Hypothalamus (tissue), 51 donors: Measurements from ENCODE around the gene CEP295NL.
"Not testable (repeated sequence)": the region's sequence is repeated elsewhere in the genome, so short reads cannot be mapped to it uniquely, and the experiment has no call there.

Experiments
- DNase-seq, 51 donors: peaks; one replicate each; lab custom pipeline; 2025; lab: John Stamatoyannopoulos, UW

The CEP295NL gene

DNA sequence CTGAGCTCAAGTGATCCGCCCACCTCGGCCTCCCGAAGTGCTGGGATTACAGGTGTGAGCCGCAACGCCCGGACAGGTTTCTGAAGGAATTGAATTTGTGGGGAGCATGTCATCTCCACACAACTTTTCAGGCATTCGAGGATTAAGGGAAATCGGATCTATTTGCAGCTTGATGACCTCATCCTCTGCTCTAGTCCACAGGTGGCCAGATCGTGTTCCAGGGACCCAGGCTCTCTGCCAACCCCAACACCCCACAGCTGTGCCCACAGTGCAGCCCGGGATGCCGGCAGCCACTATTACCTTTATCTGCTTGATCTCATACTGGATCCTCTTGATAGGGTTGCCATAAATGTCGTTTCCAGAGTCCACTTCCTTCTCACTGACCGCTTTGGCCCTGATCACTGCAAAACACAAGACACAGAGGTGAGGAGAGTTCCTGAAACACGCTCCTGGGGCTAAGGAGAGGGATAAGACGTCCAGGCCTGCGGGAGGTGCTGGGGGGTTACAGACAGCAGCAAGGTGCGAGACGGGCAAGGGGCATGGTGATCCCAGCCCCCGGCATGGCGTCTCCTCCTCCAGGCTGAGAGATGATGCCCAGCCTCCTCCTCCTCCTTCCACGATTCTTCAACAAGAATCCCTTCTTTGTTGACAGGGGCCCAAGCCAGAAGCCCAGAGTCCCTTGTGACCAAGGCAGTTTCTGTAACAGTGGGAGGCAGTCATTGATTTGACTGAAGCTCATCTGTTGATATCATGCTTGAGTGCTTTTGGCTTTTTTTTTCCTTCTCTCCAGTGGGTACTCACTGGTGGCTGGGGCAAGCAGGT, 29.3 kb downstream of the CEP295NL start:
- DNase-seq: peak in 29 of 51 donors; percentile 27 to 76 (median 58)

DNA sequence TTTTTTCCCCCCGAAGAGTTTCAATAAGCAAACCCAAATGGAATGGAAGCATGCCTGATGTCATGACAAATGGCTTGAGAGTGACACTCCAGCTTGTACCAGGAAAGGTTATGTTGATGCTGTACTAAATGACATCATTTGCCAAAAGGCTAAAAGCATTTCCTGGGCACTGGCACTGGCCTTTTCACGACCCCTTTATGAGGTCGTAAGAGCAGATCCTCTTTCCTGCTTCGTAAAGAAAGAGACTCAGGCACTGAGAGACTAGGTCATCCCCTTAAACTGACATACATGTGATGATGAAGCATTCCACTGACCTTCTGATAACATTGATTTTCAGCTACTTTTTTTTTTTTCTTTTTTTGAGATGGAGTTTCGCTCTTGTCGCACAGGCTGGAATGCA, 30.5 kb downstream of the CEP295NL start:
- no peak for DNase-seq

- DNase-seq: peak in 2 of 51 donors; percentile 34 to 35
Measured at GRCh38 chr17:78870621-78871020, 32.4 kb downstream of the CEP295NL start.

DNA sequence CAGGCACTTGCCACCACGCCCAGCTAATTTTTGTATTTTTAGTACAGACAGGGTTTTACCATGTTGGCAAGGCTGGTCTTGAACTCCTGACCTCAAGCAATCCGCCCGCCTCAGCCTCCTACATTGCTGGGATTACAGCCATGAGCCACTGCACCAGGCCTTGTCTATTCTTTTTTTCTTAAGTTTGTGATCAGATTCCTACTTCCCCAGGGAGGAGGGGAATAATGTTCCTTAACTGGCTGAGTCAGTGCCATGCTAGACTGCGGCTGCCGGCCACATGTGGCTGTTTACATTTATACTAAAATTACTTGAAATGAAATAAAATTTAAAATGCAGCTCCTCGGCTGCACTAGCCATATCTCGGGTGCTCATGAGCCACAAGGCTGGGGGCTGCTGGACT, 34.6 kb downstream of the CEP295NL start:
- no peak for DNase-seq

GRCh38 chr17:78867046-78867445, 36.0 kb downstream of the CEP295NL start:
- DNase-seq: not testable (repeated sequence)

- peak in 48 of 51 donors; percentile 26 to 89 (median 69) for DNase-seq
Measured at GRCh38 chr17:78865682-78866390, 37.2 kb downstream of the CEP295NL start.

DNA sequence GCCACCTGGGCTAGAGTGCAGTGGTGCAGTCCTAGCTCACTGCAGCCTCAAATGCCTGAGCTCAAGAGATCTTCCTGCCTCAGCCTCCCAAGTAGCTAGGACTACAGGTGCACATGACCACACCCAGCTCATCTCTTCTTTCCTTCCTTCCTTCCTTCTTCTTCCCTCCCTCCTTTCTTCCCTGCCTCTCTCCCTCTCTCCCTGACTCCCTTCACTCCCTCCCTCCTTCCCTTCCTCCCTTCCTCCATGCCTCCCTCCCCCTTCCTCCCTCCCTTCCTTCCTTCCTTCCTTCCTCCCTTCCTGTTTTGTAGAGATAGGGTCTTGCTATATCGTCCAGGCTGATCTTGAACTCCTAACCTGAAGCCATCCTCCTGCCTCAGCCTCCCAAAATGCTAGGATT, 38.9 kb downstream of the CEP295NL start:
- no peak for DNase-seq

GRCh38 chr17:78862073-78863023, 40.7 kb downstream of the CEP295NL start:
- DNase-seq: peak in 15 of 51 donors; percentile 20 to 86 (median 42)

DNA sequence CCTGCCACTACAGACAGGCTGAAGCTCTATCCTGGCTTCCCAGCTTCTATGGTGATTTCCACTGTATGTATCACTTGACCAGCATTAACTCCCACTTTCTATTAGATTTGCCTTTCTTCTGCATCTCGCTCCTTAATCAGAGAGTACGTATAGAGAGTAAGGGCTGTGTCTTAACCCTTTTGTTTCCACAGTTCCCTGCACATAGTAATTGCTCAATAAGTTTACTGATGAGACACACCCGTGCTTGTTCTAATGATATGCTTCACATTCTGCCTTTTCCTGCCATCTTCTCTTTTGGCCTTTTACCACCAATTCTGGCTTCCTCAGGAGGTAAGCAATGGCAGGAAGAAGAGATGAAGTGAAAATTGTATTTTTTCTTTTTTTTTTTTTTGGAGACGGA, 41.8 kb downstream of the CEP295NL start:
- DNase-seq: no peak

GRCh38 chr17:78859051-78859450, 44.0 kb downstream of the CEP295NL start:
- DNase-seq: no peak

DNA sequence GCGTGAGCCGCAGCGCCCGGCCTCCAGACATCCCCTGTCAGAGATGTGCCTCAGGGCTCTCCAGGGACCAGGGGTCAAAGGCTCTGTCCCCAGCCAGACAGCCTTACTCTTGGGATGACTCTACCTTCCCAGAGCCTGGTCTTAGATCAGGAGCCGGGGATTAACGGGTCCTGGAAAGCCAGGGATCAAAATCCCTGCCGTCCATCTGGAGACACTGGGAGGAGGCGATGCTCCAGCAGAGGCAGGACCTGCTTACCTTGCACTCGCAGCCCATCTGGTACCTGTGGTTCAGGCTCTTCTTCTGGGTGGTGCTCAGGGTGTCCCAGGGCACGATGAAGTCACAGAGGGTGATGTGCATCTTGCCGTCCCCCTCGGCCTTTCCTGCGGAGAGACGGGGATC, 45.7 kb downstream of the CEP295NL start:
- DNase-seq: no peak

- no peak for DNase-seq
Measured at GRCh38 chr17:78855561-78856165, 47.3 kb downstream of the CEP295NL start.

DNA sequence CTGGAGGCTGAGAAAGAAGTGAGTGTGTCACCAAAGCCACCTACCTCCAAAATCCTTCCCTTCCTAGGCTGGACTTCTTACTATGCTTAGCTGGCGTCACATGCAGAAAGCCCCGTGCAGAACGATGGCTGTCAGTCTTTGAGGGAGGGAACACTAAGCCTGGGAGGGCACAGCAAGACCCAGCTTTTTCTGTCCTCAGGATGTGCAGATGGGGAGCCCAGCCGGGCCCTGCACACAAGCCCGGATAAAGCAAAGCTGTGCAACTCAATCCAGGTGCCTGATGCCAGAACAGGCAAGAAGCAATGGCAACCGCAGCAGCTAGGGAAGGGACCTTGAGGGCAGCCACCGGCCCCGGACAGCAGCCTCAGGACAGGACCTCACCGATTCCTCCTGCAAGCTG, 48.5 kb downstream of the CEP295NL start:
- no peak for DNase-seq

- no peak for DNase-seq
Measured at GRCh38 chr17:78853926-78854394, 49.0 kb downstream of the CEP295NL start.

GRCh38 chr17:78852709-78853121, 50.3 kb downstream of the CEP295NL start:
- no peak for DNase-seq

GRCh38 chr17:78849026-78849425, 54.0 kb downstream of the CEP295NL start:
- DNase-seq: no peak

DNA sequence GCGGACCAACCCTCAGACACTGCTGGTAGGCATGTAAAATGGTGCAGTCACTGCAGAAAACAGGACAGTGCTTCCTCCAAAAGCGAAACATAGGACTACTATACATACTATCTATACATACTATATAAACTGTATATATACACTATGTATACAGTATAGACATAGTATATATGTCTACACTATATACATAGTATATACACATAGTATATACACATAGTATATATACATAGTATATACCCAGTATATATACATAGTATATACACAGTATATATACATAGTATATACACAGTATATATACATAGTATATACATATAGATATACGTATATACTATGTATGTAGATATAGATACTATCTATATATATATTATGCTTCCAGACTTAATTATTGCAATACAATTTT, 55.9 kb downstream of the CEP295NL start:
- DNase-seq: no peak

GRCh38 chr17:78844301-78845005, 58.5 kb downstream of the CEP295NL start:
- DNase-seq: peak in 18 of 51 donors; percentile 10 to 51 (median 28)

- no peak for DNase-seq
Measured at GRCh38 chr17:78842881-78843565, 60.0 kb downstream of the CEP295NL start.
